ENCODE results near the gene KLK12. TPM values are rescaled to one million over a fixed set of nuclear protein-coding genes. Genes with fewer than 3 reads are reported as not detected.

KLK12 gene
- total and polyA plus RNA-seq, 2 donors (not counting 3 experiments of a cell fraction or from before 2014, with no cell fraction given), result not detected

GRCh38 chr19:51029718-51030117 is 5.1 kb downstream of the KLK12 start:
- no TSS peak for BruUV-seq (replicated peaks)
- intact Hi-C loops (cut with micrococcal nuclease), result no loop called here
- Histone ChIP-seq H3K4me3 (replicated peaks in 1 of 3; ENCODE audit: insufficient read depth in 1 of 3, low read depth in 1 of 3, low read length in 3 of 3) (no peak overlapping the region), H3K79me2 (ENCODE audit: control insufficient read depth, insufficient read depth, low read length) (no peaks in the 10 kb centered on the region), H3K9me1 (replicated peaks; ENCODE audit: control insufficient read depth, extremely low read depth, insufficient read depth, low read length) (no peaks in the 10 kb centered on the region), H3K9ac (replicated peaks; ENCODE audit: extremely low read depth, insufficient read depth, low read length) (no peak overlapping the region), H3K4me1 (ENCODE audit: control insufficient read depth, extremely low read depth, insufficient read depth, low read length) (no peaks in the 10 kb centered on the region), H3K36me3 (ENCODE audit: control insufficient read depth in 2 of 2, extremely low read depth in 1 of 2, insufficient read depth in 2 of 2, low read length in 2 of 2) (no peaks in the 10 kb centered on the region), H3K27ac (ENCODE audit: insufficient read depth, low read depth, low read length) (no peak overlapping the region), H4K20me1 (replicated peaks; ENCODE audit: control insufficient read depth, extremely low read depth, insufficient read depth, low read length) (no peaks in the 10 kb centered on the region), H2AFZ (ENCODE audit: low read depth, low read length) (no peak overlapping the region), H3K9me3 (replicated peaks; ENCODE audit: control insufficient read depth, insufficient read depth, low read length) (no peaks in the 10 kb centered on the region), H3K27me3 (ENCODE audit: control insufficient read depth in 2 of 2, insufficient read depth in 2 of 2, low read length in 2 of 2) (no peaks in the 10 kb centered on the region), H3K4me2 (ENCODE audit: insufficient read depth, low read length) (no peak overlapping the region)
- TF ChIP-seq POLR2A (IDR thresholded peaks at IDR 0.05; ENCODE audit: low read depth, low read length) (no peak), POLR2AphosphoS5 (IDR thresholded peaks at IDR 0.05; ENCODE audit: insufficient read depth, low read depth, low read length) (no peak), CTCF (IDR thresholded peaks at IDR 0.05; ENCODE audit: extremely low read depth in 1 of 2, insufficient read depth in 1 of 2, low read depth in 1 of 2, low read length in 2 of 2) (no peak), MAX (IDR thresholded peaks at IDR 0.05; ENCODE audit: insufficient read depth, insufficient read length) (no peak), GATA2 (IDR thresholded peaks at IDR 0.05; ENCODE audit: insufficient read depth, insufficient read length, low read depth, low read length) (no peak), FOS (IDR thresholded peaks at IDR 0.05; ENCODE audit: borderline replicate concordance, insufficient read depth, low read length) (no peak), MYC (IDR thresholded peaks at IDR 0.05; ENCODE audit: low read depth, low read length) (no peak), EZH2 (IDR thresholded peaks at IDR 0.05; ENCODE audit: borderline replicate concordance, low read depth, low read length, severe bottlenecking) (no peak), JUN (IDR thresholded peaks at IDR 0.05; ENCODE audit: borderline replicate concordance, insufficient read depth, insufficient read length, low read depth) (no peak)
- POLR2A ChIA-PET, result no interaction called here
- dilution Hi-C loops (cut with MboI; ENCODE audit: extremely low pct_ligation_motif_present, low sequenced_read_pairs), result no loop called here
- CTCF ChIA-PET, result interaction anchor here (0.9 kb wide), 1 partner anchor 9 kb away, joined by 3 read pairs; no protein-coding TSS in a partner anchor
- FAIRE-seq (no peak), DNase-seq (ENCODE audit: low read depth, low spot score) (no peak)

Data from endothelial cell of umbilical vein (primary cell).